Right lobe of liver (tissue), 6 donors: ENCODE measurements around the gene DEPDC5. TPM values are rescaled to one million over a fixed set of nuclear protein-coding genes. Genes with fewer than 3 reads are reported as not detected.

Experiments used
- ATAC-seq, 4 donors: fragments of 200-7000 bp; cut with Tn5 transposase; one replicate each; pipeline ENCODE4 v1.9.1; 2020; ENCODE audit warnings: mild to moderate bottlenecking in 4 of 4, moderate library complexity in 4 of 4
- DNase-seq, 3 donors: peaks; one replicate each; pipeline ENCODE4 v3.0.0-alpha.2; 2020
- H3K27ac ChIP-seq, 3 donors: fragments of 200-600 bp; one replicate each; pipeline ENCODE4 v1.8.0; 2022
- H3K27me3 ChIP-seq, 2 donors: fragments of 200-600 bp; one replicate each; pipeline ENCODE4 v1.8.0; 2022
- H3K36me3 ChIP-seq, 4 donors: fragments of 200-600 bp; sonication (generic) in 1 of 4; one replicate each; pipeline versions ENCODE4 v1.5.1 to v1.8.0; 2017 to 2022; ENCODE audit warnings: control low read depth in 1 of 4
- H3K4me1 ChIP-seq, 4 donors: fragments of 200-600 bp; sonication (generic) in 1 of 4; one replicate each; pipeline versions ENCODE4 v1.5.1 to v1.8.0; 2017 to 2022; ENCODE audit warnings: control low read depth in 1 of 4
- H3K4me3 ChIP-seq, 3 donors: fragments of 200-600 bp; one replicate each; pipeline ENCODE4 v1.8.0; 2022
- H3K9me3 ChIP-seq, 4 donors: fragments of 200-600 bp; sonication (generic) in 1 of 4; one replicate each; pipeline versions ENCODE4 v1.5.1 to v1.8.0; 2017 to 2022; ENCODE audit warnings: control low read depth in 1 of 4
- POLR2A ChIP-seq: fragments of 450-650 bp; IDR thresholded peaks from one replicate; pipeline ENCODE4 v1.6.1; 2017; ENCODE audit warnings: antibody characterized with exemption, mild to moderate bottlenecking
- WGBS: methylation state at CpG from one replicate; pipeline ENCODE4 v1.1.6; 2018; ENCODE audit warnings: low coverage, low lambda C conversion rate; ENCODE audit not compliant: insufficient coverage; ENCODE audit errors: missing lambda C conversion rate; 5-methylcytosine and 5-hydroxymethylcytosine counted together
- intact Hi-C, 2 donors: fragments of 100-400 bp; cut with DNase I; formaldehyde crosslinking; loops; one replicate each; pipeline versions ENCODE4 v1.11.2 to v1.14.1; 2022
- total RNA-seq, 6 experiments: library from RNA; depleted of rRNA in 2 of 6; stranded (reverse); fragments of >200 nt in 2 of 6; fragmentation: NEBNext Ultra II Directional in 3 of 6; extraction: Animal tissue kit (Norgen Biotek cat#: 25700) in 3 of 6; gene quantifications; one replicate each; pipeline versions ENCODE4 v1.1.0 to v1.2.4, GENCODE V29; 2016 to 2023
- TF ChIP-seq, protein P1 (sequence below), 4 donors: fragments of 200-600 bp in 3 of 4; fragments of 450-650 bp in 1 of 4; IDR thresholded peaks; one replicate each; pipeline versions ENCODE4 v1.5.1 to v1.8.0; 2016 to 2022; ENCODE audit warnings: antibody characterized with exemption in 4 of 4, mild to moderate bottlenecking in 2 of 4
- donor health status: DM: no; HTN: yes; CAD: no.
- donor health status: DM: no; HTN: no; CAD: no.
- donor health status: DM: no; HTN: no; CAD: no.
- donor health status: DM: no; HTN: yes; CAD: no.
- donor health status: DM: no; HTN: yes; CAD: no.

Gene DEPDC5
- total RNA-seq, 6 experiments from 2014 or later = 9.1 to 22.9 (median 14.6) TPM

DNA sequence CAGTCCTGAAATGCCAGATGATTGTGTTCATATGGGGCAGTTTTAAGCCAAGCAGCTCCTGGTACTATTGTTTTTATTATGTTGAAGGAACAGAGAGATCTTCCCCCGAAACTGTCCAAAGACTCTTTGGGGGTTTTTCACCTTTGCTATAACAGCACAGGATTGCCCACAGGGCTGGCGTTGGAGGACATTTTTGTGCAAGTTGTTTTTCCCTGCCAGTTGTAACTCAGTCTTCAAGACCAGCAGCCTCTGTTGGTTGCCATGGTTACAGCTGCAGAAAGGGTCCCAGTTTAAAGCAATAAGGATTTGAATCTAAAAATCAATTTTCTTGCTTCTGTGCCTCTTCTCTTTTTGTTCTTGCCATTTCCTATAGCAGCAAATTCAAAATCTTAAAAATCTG, 145.1 kb downstream of the DEPDC5 start:
- no peak for TF ChIP-seq POLR2A
- TF ChIP-seq, protein P1, sequence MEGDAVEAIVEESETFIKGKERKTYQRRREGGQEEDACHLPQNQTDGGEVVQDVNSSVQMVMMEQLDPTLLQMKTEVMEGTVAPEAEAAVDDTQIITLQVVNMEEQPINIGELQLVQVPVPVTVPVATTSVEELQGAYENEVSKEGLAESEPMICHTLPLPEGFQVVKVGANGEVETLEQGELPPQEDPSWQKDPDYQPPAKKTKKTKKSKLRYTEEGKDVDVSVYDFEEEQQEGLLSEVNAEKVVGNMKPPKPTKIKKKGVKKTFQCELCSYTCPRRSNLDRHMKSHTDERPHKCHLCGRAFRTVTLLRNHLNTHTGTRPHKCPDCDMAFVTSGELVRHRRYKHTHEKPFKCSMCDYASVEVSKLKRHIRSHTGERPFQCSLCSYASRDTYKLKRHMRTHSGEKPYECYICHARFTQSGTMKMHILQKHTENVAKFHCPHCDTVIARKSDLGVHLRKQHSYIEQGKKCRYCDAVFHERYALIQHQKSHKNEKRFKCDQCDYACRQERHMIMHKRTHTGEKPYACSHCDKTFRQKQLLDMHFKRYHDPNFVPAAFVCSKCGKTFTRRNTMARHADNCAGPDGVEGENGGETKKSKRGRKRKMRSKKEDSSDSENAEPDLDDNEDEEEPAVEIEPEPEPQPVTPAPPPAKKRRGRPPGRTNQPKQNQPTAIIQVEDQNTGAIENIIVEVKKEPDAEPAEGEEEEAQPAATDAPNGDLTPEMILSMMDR (IDR thresholded peaks at IDR 0.05) = no peak
- Histone ChIP-seq H3K9me3 (no peaks in the 10 kb centered on the region), H3K27ac (no peak overlapping the region), H3K27me3 (no peaks in the 10 kb centered on the region), H3K4me1 (no peaks in the 10 kb centered on the region), H3K36me3 (peaks cover 0 to 41% (median 14%) of the 10 kb centered on the region in 4 donors), H3K4me3 (no peak overlapping the region)
- no peak for ATAC-seq
- 100% methylated on average over 2 of the region's 2 CpGs for WGBS
- no peak for DNase-seq
- intact Hi-C loops = no loop called here

- H3K27ac ChIP-seq = no peak overlapping the region
- H3K4me3 ChIP-seq = no peak overlapping the region
- no peak for ATAC-seq
- H3K4me1 ChIP-seq = no peaks in the 10 kb centered on the region
- DNase-seq = no peak
- no peak for TF ChIP-seq POLR2A
- TF ChIP-seq, protein P1 (IDR thresholded peaks at IDR 0.05) = no peak
- no peaks in the 10 kb centered on the region for H3K9me3 ChIP-seq
- H3K36me3 ChIP-seq = peaks cover 0 to 37% (median 15%) of the 10 kb centered on the region in 4 donors
- no peaks in the 10 kb centered on the region for H3K27me3 ChIP-seq
- 91% methylated on average over 4 of the region's 4 CpGs for WGBS
- intact Hi-C loops = no loop called here
Measured at GRCh38 chr22:31899669-31900068, 145.8 kb downstream of the DEPDC5 start.

DNA sequence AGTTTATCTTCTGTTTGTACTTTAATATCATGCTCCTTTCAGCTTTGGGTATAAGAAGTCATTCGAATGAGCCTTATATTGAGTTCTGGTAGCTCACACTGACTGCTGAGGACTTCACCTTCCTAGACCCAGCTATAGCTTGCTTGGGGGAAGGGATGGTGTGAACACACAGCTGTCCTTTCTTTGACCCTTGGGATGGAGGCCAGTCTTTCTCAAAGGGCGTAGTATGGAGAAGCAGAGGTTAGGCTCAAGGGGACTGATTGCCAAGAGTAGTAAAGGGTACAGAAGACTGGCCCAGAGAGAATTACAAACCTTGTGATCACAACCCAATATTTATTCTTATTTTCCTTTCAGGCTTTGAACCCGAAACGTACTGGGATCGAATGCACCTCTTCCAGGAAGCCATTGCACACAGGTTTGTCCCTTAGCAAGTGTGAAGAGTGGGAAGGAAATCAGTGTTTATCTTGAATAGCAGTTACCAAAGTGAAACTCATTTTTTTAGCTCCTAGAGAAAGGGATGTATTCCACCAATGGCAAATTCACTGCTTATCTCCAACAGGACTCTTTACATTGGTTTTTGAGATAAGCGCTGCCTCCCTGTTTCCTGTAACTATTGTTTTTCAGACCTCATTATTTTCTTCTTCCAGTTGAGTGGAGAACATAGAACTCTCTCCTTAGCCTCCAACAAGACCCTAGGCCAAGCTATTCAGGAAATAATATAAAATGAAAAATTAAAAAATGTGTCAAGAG, 147.7 kb downstream of the DEPDC5 start:
- Histone ChIP-seq H3K27me3 (no peaks in the 10 kb centered on the region), H3K4me1 (no peaks in the 10 kb centered on the region), H3K9me3 (no peaks in the 10 kb centered on the region), H3K36me3 (peaks cover 0 to 38% (median 16%) of the 10 kb centered on the region in 4 donors), H3K4me3 (no peak overlapping the region), H3K27ac (no peak overlapping the region)
- WGBS = 79% methylated on average over 5 of the region's 6 CpGs
- DNase-seq (no peak), ATAC-seq (peak in 2 of 4 donors; percentile 36 to 61)
- intact Hi-C loops = no loop called here
- no peak for TF ChIP-seq POLR2A
- TF ChIP-seq, protein P1 (IDR thresholded peaks at IDR 0.05) = no peak

GRCh38 chr22:31904651-31905050, 150.8 kb downstream of the DEPDC5 start:
- Histone ChIP-seq H3K9me3 (no peaks in the 10 kb centered on the region), H3K4me3 (no peak overlapping the region), H3K4me1 (no peaks in the 10 kb centered on the region), H3K27ac (no peak overlapping the region), H3K36me3 (peaks cover 0 to 28% (median 6%) of the 10 kb centered on the region in 4 donors), H3K27me3 (no peaks in the 10 kb centered on the region)
- 94% methylated on average over 3 of the region's 3 CpGs for WGBS
- intact Hi-C loops = no loop called here
- DNase-seq = no peak
- no peak for ATAC-seq
- no peak for TF ChIP-seq POLR2A
- TF ChIP-seq, protein P1 (IDR thresholded peaks at IDR 0.05) = no peak
